ENCODE results near the gene SLC4A4. TPM values are rescaled to one million over a fixed set of nuclear protein-coding genes. Genes with fewer than 3 reads are reported as not detected.

The SLC4A4 gene
- total RNA-seq, 4 donors from 2014 or later: 0.90 to 5.9 (median 4.4) TPM

- no peak overlapping the region for H3K4me3 ChIP-seq
- TF ChIP-seq CTCF (IDR thresholded peaks at IDR 0.05): no peak
- TF ChIP-seq POLR2A (IDR thresholded peaks at IDR 0.05): no peak
- TF ChIP-seq EP300 (IDR thresholded peaks at IDR 0.05): no peak
- H3K9me3 ChIP-seq: no peaks in the 10 kb centered on the region
Observed at GRCh38 chr4:71429962-71430361, 91.1 kb downstream of the SLC4A4 start.

GRCh38 chr4:71430609-71431008 is 91.8 kb downstream of the SLC4A4 start:
- no peak overlapping the region for H3K4me3 ChIP-seq
- TF ChIP-seq CTCF (IDR thresholded peaks at IDR 0.05) (no peak), POLR2A (IDR thresholded peaks at IDR 0.05) (no peak), EP300 (IDR thresholded peaks at IDR 0.05) (no peak)
- peaks cover 0 to 3% (median 0%) of the 10 kb centered on the region in 4 donors for H3K9me3 ChIP-seq
- no peaks in the 10 kb centered on the region for H3K27me3 ChIP-seq
- 71 to 91% methylated on average over 2 of the region's 2 CpGs for WGBS, 2 donors
- no peaks in the 10 kb centered on the region for H3K4me1 ChIP-seq
- H3K36me3 ChIP-seq: no peaks in the 10 kb centered on the region
- no peak overlapping the region for H3K27ac ChIP-seq
- no peak for DNase-seq (ENCODE audit: low spot score in 2 of 2)

More at GRCh38 chr4:71429962-71430361, 91.1 kb downstream of the SLC4A4 start:
- DNase-seq (ENCODE audit: low spot score in 2 of 2): no peak
- H3K36me3 ChIP-seq: no peaks in the 10 kb centered on the region
- no peaks in the 10 kb centered on the region for H3K27me3 ChIP-seq
- no peaks in the 10 kb centered on the region for H3K4me1 ChIP-seq
- H3K27ac ChIP-seq: no peak overlapping the region

- no peaks in the 10 kb centered on the region for H3K36me3 ChIP-seq
- WGBS, 2 donors: 78 to 80% methylated on average over 2 of the region's 2 CpGs
- TF ChIP-seq CTCF (IDR thresholded peaks at IDR 0.05) (no peak), POLR2A (IDR thresholded peaks at IDR 0.05) (no peak), EP300 (IDR thresholded peaks at IDR 0.05) (no peak)
- H3K27ac ChIP-seq: no peak overlapping the region
- no peaks in the 10 kb centered on the region for H3K9me3 ChIP-seq
- no peaks in the 10 kb centered on the region for H3K4me1 ChIP-seq
- no peak overlapping the region for H3K4me3 ChIP-seq
- H3K27me3 ChIP-seq: no peaks in the 10 kb centered on the region
- DNase-seq (ENCODE audit: low spot score in 2 of 2): no peak
Observed at GRCh38 chr4:71440612-71441011, 101.8 kb downstream of the SLC4A4 start.

- TF ChIP-seq POLR2A (IDR thresholded peaks at IDR 0.05) (no peak), EP300 (IDR thresholded peaks at IDR 0.05) (no peak), CTCF (IDR thresholded peaks at IDR 0.05) (no peak)
- H3K27me3 ChIP-seq: no peaks in the 10 kb centered on the region
- no peak overlapping the region for H3K27ac ChIP-seq
- WGBS, 2 donors: 72 to 77% methylated on average over 5 of the region's 5 CpGs
- no peaks in the 10 kb centered on the region for H3K4me1 ChIP-seq
- no peaks in the 10 kb centered on the region for H3K36me3 ChIP-seq
- H3K9me3 ChIP-seq: no peaks in the 10 kb centered on the region
- H3K4me3 ChIP-seq: no peak overlapping the region
- no peak for DNase-seq (ENCODE audit: low spot score in 2 of 2)
Observed at GRCh38 chr4:71441186-71442169, 102.7 kb downstream of the SLC4A4 start.

GRCh38 chr4:71442336-71442735 is 103.5 kb downstream of the SLC4A4 start:
- Histone ChIP-seq H3K4me3 (no peak overlapping the region), H3K9me3 (no peaks in the 10 kb centered on the region), H3K4me1 (no peaks in the 10 kb centered on the region), H3K27me3 (no peaks in the 10 kb centered on the region), H3K36me3 (no peaks in the 10 kb centered on the region), H3K27ac (no peak overlapping the region)
- TF ChIP-seq EP300 (IDR thresholded peaks at IDR 0.05) (no peak), CTCF (IDR thresholded peaks at IDR 0.05) (no peak), POLR2A (IDR thresholded peaks at IDR 0.05) (no peak)
- 76 to 83% methylated on average over 3 of the region's 3 CpGs for WGBS, 2 donors
- no peak for DNase-seq (ENCODE audit: low spot score in 2 of 2)
